HEK293T (cell line): ENCODE results near the gene CSGALNACT2.

Source experiments
- ARNT ChIP-seq: fragments of 450-650 bp; IDR thresholded peaks from 2 replicates; pipeline ENCODE4 v1.6.1; 2017; ENCODE audit warnings: mild to moderate bottlenecking
- SUZ12 ChIP-seq: fragments of 450-650 bp; IDR thresholded peaks from 2 replicates; pipeline ENCODE4 v1.6.1; 2016; ENCODE audit warnings: mild to moderate bottlenecking
- TARDBP ChIP-seq: fragments of 450-650 bp; IDR thresholded peaks from 2 replicates; pipeline ENCODE4 v1.6.1; 2016

GRCh38 chr10:43228783-43229207, 90.5 kb downstream of the CSGALNACT2 start:
- no peak for TF ChIP-seq SUZ12
- TF ChIP-seq TARDBP, result no peak
- no peak for TF ChIP-seq ARNT
